HK-2 (cell line): ENCODE data around the gene MTA3.

Experiments used
- DNase-seq: peaks from one replicate; pipeline ENCODE4 v3.0.0-alpha.2; 2018; ENCODE audit not compliant: unreplicated experiment

MTA3 gene

GRCh38 chr2:42787424-42787787 lies 219.0 kb downstream of the MTA3 start:
- DNase-seq = no peak

GRCh38 chr2:42787788-42788477 lies 219.5 kb downstream of the MTA3 start:
- no peak for DNase-seq

- no peak for DNase-seq
Observed at GRCh38 chr2:42788478-42788793, 220.0 kb downstream of the MTA3 start.

DNA sequence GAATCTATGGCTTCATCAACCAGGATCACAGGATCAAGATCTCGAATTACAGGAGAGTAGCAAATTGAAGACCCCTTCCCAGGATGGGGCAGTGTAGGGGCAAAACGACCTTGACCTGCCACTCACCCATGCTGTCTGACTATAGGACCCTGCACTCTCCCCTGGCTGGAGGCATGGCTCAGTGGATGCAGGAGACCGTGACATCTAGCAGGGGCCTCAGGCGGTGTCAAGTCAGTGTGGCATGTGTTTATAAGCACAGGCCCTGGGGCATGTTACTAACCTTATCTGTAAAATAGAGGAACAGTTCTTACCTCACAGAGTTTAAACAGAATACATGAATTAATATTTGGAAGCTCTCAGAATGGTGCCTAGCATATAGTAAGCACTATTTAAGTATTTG lies 220.4 kb downstream of the MTA3 start:
- DNase-seq = no peak

- DNase-seq = no peak
Observed at GRCh38 chr2:42789751-42790150, 221.3 kb downstream of the MTA3 start.

GRCh38 chr2:42791606-42792005 lies 223.2 kb downstream of the MTA3 start:
- DNase-seq = no peak

GRCh38 chr2:42792087-42792582 lies 223.7 kb downstream of the MTA3 start:
- DNase-seq = no peak

- DNase-seq = no peak
Observed at GRCh38 chr2:42792583-42793333, 224.3 kb downstream of the MTA3 start, which contains the start of gene HAAO. Gene HAAO (minus strand): TSS chr2:42792583. CDS start chr2:42792536, 47 bp downstream.

DNA sequence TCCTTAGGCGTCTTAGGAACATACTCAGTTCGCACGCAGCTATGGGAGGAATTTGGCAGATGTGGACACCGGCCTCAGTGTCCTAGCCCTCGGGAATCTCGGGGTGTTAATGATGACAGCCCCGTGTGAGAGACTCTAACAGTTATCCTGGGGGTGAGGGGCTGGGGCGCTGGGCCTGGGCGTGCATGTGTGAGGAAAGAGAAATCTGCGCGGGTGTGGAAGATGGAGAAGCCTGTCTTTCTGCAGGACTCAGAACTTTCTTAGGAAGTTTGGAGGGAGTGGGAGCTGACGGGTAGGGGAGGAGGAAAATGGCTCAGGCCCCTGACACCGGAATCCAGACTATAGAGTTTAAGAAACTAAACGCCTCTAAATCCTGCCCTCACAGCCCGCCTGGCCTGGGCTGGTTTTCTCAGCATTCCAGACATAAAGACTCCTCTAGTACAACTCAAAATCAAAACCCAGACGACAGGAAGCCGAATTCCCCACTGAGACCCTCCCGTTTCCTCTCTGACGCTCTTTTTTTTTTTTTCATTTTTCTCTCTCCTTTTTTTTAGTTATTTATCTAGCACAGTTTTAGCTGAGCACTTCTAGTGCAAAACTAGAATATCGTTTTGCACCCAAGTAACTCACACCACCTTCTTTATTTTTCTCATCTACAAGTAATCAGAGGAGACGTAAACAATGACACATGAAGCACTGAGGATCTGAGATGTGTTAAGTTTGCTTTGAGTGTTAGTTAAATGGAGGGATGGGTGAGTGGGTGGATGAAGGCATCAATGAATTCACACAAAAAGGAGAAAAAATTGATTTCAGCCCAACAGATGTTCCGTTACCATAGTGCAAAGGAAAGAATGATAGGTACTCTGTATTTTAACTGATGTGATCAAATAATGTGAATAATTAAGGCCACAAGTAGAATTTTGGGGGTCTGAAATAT lies 225.2 kb downstream of the MTA3 start:
- DNase-seq = no peak

DNA sequence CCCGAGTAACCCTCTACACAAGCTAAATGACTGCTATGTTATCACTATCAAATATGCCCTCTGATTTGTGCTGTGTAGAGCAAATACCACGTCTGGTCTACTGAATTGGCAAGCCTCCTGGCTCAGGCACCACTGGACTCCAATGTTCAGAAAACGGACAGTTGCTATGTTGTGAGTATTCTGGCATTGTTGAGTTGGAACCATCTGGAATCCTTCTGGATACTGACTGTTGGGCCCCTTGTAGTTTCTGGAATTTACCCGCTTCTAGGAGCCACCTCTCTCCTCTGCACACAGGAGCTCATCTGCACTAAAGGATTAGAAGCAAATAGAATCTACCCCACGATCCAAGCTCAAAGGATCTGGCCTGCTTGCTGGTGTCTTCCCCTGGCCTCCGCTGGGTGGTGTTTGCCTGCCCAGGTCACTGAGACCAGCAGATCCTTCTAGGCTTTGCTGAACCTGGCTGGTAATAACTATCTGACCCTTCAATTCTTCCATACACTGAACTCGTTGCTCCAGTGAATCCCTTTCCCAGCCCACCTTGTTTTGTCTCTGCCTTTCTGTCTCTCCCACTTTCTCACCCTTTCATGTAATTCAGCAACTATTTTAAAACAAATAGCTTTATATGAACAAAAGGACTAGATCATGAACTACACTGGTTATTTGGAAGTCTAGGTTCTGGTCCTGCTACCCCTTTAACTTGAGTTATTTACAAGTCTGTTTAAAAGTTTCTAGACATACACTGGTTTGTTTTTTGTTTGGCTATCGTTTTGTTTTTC lies 226.0 kb downstream of the MTA3 start:
- DNase-seq = no peak

GRCh38 chr2:42795275-42795674 lies 226.8 kb downstream of the MTA3 start:
- no peak for DNase-seq

DNA sequence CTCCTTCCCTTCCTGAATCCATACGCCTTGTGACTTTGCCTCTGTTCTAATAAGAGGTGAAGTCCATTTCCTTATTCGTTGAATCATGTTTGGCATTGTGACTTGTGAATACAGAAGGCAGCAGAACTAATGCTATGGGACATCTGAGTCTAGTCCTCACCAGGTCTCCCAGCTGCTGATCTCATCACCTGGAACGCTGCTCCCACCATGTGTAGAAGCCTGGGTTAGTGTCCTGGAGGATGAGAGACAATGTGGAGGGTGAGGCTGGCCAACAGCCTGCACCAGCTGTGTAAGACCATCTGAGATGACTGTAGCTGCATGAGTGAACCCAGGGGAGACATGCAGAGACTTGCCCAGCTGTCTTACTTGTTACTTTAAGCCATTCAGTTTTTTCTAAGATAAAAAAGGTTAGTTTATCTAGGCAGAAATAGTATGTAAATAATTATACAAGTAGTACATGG lies 227.4 kb downstream of the MTA3 start:
- DNase-seq = no peak

GRCh38 chr2:42796427-42797248 lies 228.2 kb downstream of the MTA3 start:
- DNase-seq = no peak

- DNase-seq = no peak
Observed at GRCh38 chr2:42797281-42797680, 228.8 kb downstream of the MTA3 start.

DNA sequence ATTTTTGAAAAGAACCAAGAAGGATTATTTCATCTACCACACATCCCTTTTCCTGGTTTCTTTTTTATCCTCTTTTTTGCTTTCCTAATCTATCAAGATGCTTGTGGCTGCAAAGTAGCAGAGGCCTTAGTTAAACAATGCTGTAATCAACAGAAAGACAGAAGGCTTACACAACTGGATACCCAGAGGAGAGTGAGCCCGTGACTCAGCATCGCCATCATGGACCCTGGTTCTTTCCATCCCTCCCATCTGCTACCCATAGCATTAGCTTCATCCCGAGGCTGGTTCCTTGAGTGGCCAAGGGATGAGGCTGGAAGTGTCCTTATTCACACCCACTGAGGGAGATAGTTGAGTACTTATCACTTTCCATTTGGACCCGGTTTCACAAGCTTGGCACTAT lies 231.4 kb downstream of the MTA3 start:
- DNase-seq = no peak

DNA sequence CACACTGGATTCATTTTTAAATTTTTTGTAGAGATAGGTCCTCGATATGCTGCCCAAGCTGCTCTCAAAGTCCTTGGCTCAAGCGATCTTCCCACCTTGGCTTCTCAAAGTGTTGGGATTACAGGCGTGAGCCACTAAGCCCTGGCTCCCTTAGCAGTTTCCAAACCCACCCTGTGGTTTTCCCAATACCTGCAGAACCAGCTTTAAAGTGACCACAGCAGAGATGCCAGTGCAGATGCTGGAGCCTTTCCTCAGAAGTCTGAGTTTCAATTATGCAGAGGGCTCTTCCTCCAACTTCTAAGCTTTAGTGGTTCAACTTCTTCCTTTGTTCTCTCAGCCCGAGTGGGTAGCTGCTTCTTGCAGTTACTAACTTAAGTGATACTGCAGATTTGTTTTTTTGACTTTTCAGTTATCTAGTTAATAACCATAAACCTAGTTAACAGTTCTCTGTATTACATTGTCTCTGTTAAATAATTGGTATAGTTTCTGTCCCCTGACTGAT lies 232.1 kb downstream of the MTA3 start:
- DNase-seq = no peak

DNA sequence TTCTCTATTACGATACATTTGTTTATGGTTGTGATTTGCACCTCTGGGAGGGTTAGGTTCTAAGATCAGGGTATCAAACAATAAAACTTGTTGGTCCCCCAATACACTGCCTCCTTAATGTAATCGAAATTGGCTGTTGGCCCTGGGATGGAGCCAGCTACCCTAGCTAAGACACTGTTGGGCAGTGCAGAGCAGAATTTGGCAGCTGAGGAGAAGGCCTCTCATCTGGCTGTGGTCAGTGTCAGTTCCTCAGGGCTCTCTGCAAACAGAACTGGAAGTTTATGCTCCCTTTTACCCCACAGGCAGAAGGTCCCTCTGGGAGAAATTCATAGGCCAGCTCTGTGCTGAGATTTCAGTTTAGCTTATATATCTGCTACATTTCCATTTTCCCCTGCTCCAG lies 232.5 kb downstream of the MTA3 start:
- DNase-seq = no peak

- no peak for DNase-seq
Observed at GRCh38 chr2:42801381-42801780, 232.9 kb downstream of the MTA3 start.

GRCh38 chr2:42802150-42802549 lies 233.7 kb downstream of the MTA3 start:
- DNase-seq = no peak

DNA sequence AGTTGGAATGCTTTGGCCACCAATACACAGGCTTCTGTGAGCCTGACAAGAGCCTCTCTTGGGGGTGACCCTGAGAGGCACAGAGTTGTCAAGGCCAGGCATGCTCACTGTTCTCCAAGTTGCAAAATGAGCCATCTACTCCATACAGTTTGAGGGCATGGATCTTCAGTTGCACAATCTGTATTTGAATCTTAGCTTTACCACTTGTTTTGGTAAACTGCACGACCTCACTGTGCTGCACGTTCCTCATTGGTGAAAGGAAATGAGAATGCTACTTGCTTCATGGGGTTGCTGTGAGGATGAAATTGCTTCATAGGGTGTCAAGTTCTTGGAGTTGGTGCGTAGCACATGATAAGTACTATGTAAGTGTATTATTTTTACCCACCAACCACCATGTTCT lies 235.9 kb downstream of the MTA3 start:
- DNase-seq = no peak
